WI38 (cell line): ENCODE data around the gene ZNF804A.

ENCODE experiments used
- H3K4me3 ChIP-seq: 2 replicates; pipeline ENCODE4 v1.5.1; 2011; ENCODE audit warnings: low read depth, mild to moderate bottlenecking, control low read depth, low read length
- CTCF ChIP-seq: IDR thresholded peaks from 2 replicates; pipeline ENCODE4 v1.5.1; 2012; ENCODE audit warnings: low read depth, mild to moderate bottlenecking, control low read depth, low read length

ZNF804A gene

GRCh38 chr2:184560603-184561002 lies 37.7 kb upstream of the ZNF804A start:
- TF ChIP-seq CTCF, result no peak
- H3K4me3 ChIP-seq, result no peak overlapping the region

- TF ChIP-seq CTCF, result no peak
- H3K4me3 ChIP-seq, result no peak overlapping the region
Observed at GRCh38 chr2:184562532-184562931, 35.8 kb upstream of the ZNF804A start.

- no peak for TF ChIP-seq CTCF
- H3K4me3 ChIP-seq, result no peak overlapping the region
Observed at GRCh38 chr2:184564092-184564491, 34.2 kb upstream of the ZNF804A start.

GRCh38 chr2:184566716-184567115 lies 31.6 kb upstream of the ZNF804A start:
- no peak for TF ChIP-seq CTCF
- H3K4me3 ChIP-seq, result no peak overlapping the region

- TF ChIP-seq CTCF, result no peak
- no peak overlapping the region for H3K4me3 ChIP-seq
Observed at GRCh38 chr2:184577056-184577455, 21.3 kb upstream of the ZNF804A start.

- H3K4me3 ChIP-seq, result no peak overlapping the region
- TF ChIP-seq CTCF, result no peak
Observed at GRCh38 chr2:184577743-184578142, 20.6 kb upstream of the ZNF804A start.

- TF ChIP-seq CTCF, result no peak
- no peak overlapping the region for H3K4me3 ChIP-seq
Observed at GRCh38 chr2:184579226-184579625, 19.1 kb upstream of the ZNF804A start.
